IgD-negative memory B cell (primary cell): Measurements from ENCODE around the gene IL31RA. TPM values are rescaled to one million over a fixed set of nuclear protein-coding genes. Genes with fewer than 3 reads are reported as not detected.
"Not testable (repeated sequence)": the region's sequence is repeated elsewhere in the genome, so short reads cannot be mapped to it uniquely, and the experiment has no call there.

ENCODE experiments used
- H3K27ac Mint-ChIP-seq, 3 donors: one replicate each; pipeline ENCODE4 v1.8.0; 2020 to 2022; ENCODE audit warnings: mild to moderate bottlenecking in 3 of 3, mixed read lengths in 3 of 3, moderate library complexity in 1 of 3
- H3K27me3 Mint-ChIP-seq: one replicate; pipeline ENCODE4 v1.8.0; 2021; ENCODE audit warnings: mixed read lengths
- H3K36me3 Mint-ChIP-seq: one replicate; pipeline ENCODE4 v1.8.0; 2020; ENCODE audit warnings: mild to moderate bottlenecking, mixed read lengths
- H3K4me1 Mint-ChIP-seq, 3 donors: one replicate each; pipeline ENCODE4 v1.8.0; 2020 to 2022; ENCODE audit warnings: mixed read lengths in 3 of 3, mild to moderate bottlenecking in 1 of 3
- H3K4me3 Mint-ChIP-seq, 4 donors: one replicate each; pipeline ENCODE4 v1.8.0; 2020 to 2022; ENCODE audit warnings: mild to moderate bottlenecking in 4 of 4, mixed read lengths in 4 of 4, moderate library complexity in 3 of 4
- H3K9me3 Mint-ChIP-seq, 3 donors: one replicate each; pipeline ENCODE4 v1.8.0; 2020 to 2021; ENCODE audit warnings: mixed read lengths in 3 of 3, mild to moderate bottlenecking in 1 of 3
- polyA plus RNA-seq: library from polyadenylated mRNA; unstranded; fragments of 300-500 nt; fragmentation: Illumina TruSeq; gene quantifications from one replicate; pipeline ENCODE4 v1.2.3, GENCODE V29; 2021

The IL31RA gene
- polyA plus RNA-seq, 1 donor from 2014 or later: not detected

- H3K9me3 Mint-ChIP-seq: no peaks in the 10 kb centered on the region
- no peak overlapping the region for H3K27ac Mint-ChIP-seq
- H3K4me3 Mint-ChIP-seq: no peak overlapping the region
- H3K4me1 Mint-ChIP-seq: no peaks in the 10 kb centered on the region
- peaks cover 1% of the 10 kb centered on the region for H3K36me3 Mint-ChIP-seq
- peaks cover 3% of the 10 kb centered on the region for H3K27me3 Mint-ChIP-seq
Observed at GRCh38 chr5:55935371-55935770, 84.2 kb downstream of the IL31RA start.

- H3K4me1 Mint-ChIP-seq: no peaks in the 10 kb centered on the region
- H3K36me3 Mint-ChIP-seq: peaks cover 1% of the 10 kb centered on the region
- no peak overlapping the region for H3K4me3 Mint-ChIP-seq
- H3K9me3 Mint-ChIP-seq: no peaks in the 10 kb centered on the region
- H3K27ac Mint-ChIP-seq: no peak overlapping the region
- no peaks in the 10 kb centered on the region for H3K27me3 Mint-ChIP-seq
Observed at GRCh38 chr5:55936100-55936693, 85.0 kb downstream of the IL31RA start.

- H3K4me3 Mint-ChIP-seq, H3K27me3 Mint-ChIP-seq, H3K9me3 Mint-ChIP-seq, H3K36me3 Mint-ChIP-seq, H3K27ac Mint-ChIP-seq, H3K4me1 Mint-ChIP-seq: not testable (repeated sequence)
Observed at GRCh38 chr5:55937598-55937997, 86.4 kb downstream of the IL31RA start.

GRCh38 chr5:55941154-55941553 lies 90.0 kb downstream of the IL31RA start:
- H3K27me3 Mint-ChIP-seq, H3K4me3 Mint-ChIP-seq, H3K4me1 Mint-ChIP-seq, H3K9me3 Mint-ChIP-seq, H3K27ac Mint-ChIP-seq, H3K36me3 Mint-ChIP-seq: not testable (repeated sequence)

DNA sequence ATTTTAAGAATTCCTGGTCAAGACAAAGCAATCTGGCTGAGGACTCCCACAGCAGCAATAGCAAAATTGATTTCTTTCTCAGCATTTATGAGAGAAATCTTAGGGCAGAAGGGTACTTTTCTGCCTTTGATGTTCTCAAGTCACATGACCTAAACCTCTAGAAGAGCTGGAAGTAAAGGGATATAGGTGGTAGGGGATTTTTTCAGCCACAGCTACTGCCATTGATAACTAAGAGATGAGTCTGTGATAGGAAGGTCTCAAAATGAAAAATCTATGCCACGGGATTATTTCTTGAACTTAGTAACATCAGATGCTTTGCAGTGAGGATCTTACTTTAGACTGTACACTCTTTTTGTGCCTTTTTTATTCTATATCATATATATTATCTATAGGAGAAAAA lies 108.1 kb downstream of the IL31RA start:
- H3K27ac Mint-ChIP-seq: no peak overlapping the region
- H3K4me3 Mint-ChIP-seq: no peak overlapping the region
- peaks cover 8% of the 10 kb centered on the region for H3K36me3 Mint-ChIP-seq
- no peaks in the 10 kb centered on the region for H3K9me3 Mint-ChIP-seq
- H3K27me3 Mint-ChIP-seq: no peaks in the 10 kb centered on the region
- no peaks in the 10 kb centered on the region for H3K4me1 Mint-ChIP-seq

- no peak overlapping the region for H3K27ac Mint-ChIP-seq
- no peaks in the 10 kb centered on the region for H3K9me3 Mint-ChIP-seq
- H3K36me3 Mint-ChIP-seq: peaks cover 2% of the 10 kb centered on the region
- H3K27me3 Mint-ChIP-seq: no peaks in the 10 kb centered on the region
- H3K4me1 Mint-ChIP-seq: no peaks in the 10 kb centered on the region
- H3K4me3 Mint-ChIP-seq: no peak overlapping the region
Observed at GRCh38 chr5:55960779-55961178, 109.6 kb downstream of the IL31RA start.

- Mint-ChIP-seq H3K27ac (peak overlapping the region in 1 of 3 donors; percentile 51), H3K4me1 (no peaks in the 10 kb centered on the region), H3K27me3 (no peaks in the 10 kb centered on the region), H3K4me3 (no peak overlapping the region), H3K9me3 (no peaks in the 10 kb centered on the region), H3K36me3 (peaks cover 2% of the 10 kb centered on the region)
Observed at GRCh38 chr5:55965525-55965924, 114.4 kb downstream of the IL31RA start.

- Mint-ChIP-seq H3K9me3 (no peaks in the 10 kb centered on the region), H3K4me1 (no peaks in the 10 kb centered on the region), H3K36me3 (peaks cover 4% of the 10 kb centered on the region), H3K27me3 (no peaks in the 10 kb centered on the region), H3K4me3 (no peak overlapping the region), H3K27ac (peak overlapping the region in 1 of 3 donors; percentile 51)
Observed at GRCh38 chr5:55966284-55966683, 115.1 kb downstream of the IL31RA start.

DNA sequence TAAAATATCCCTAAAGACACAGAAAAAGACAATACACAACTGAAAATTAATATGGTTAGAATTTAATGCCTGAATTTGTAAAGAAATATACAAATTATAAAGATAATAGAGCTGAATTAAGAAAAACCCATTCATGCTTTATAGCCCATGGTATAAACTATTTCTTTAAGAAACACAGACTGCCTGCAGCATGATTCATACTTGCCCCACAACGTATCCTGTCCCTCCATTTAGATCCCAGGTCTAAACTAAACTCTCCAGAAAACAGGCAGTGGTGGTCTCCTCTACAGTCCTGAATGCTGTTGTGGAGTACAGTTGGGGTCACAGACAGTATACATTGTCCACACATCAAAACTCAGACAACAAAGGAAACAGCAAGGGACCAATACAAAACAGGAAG lies 118.8 kb downstream of the IL31RA start:
- Mint-ChIP-seq H3K27ac (no peak overlapping the region), H3K27me3 (no peaks in the 10 kb centered on the region), H3K9me3 (no peaks in the 10 kb centered on the region), H3K4me3 (no peak overlapping the region), H3K4me1 (no peaks in the 10 kb centered on the region), H3K36me3 (peaks cover 7% of the 10 kb centered on the region)

Other genes with a start within 250 kb of the IL31RA start
- gene SLC38A9, start 139.0 kb upstream of the IL31RA start, polyA plus RNA-seq: 24.3 TPM
- gene DDX4, start 113.3 kb upstream of the IL31RA start, polyA plus RNA-seq: not detected
- 4.9 TPM for gene IL6ST, start 143.6 kb downstream of the IL31RA start, polyA plus RNA-seq